ENCODE results near the gene BCORL1. TPM values are rescaled to one million over a fixed set of nuclear protein-coding genes. Genes with fewer than 3 reads are reported as not detected.

Gene BCORL1
- total RNA-seq, 1 donor from 2014 or later: 28.0 TPM

GRCh38 chrX:130095249-130096030 is 113.0 kb downstream of the BCORL1 start:
- TF ChIP-seq, protein P1, sequence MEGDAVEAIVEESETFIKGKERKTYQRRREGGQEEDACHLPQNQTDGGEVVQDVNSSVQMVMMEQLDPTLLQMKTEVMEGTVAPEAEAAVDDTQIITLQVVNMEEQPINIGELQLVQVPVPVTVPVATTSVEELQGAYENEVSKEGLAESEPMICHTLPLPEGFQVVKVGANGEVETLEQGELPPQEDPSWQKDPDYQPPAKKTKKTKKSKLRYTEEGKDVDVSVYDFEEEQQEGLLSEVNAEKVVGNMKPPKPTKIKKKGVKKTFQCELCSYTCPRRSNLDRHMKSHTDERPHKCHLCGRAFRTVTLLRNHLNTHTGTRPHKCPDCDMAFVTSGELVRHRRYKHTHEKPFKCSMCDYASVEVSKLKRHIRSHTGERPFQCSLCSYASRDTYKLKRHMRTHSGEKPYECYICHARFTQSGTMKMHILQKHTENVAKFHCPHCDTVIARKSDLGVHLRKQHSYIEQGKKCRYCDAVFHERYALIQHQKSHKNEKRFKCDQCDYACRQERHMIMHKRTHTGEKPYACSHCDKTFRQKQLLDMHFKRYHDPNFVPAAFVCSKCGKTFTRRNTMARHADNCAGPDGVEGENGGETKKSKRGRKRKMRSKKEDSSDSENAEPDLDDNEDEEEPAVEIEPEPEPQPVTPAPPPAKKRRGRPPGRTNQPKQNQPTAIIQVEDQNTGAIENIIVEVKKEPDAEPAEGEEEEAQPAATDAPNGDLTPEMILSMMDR (IDR thresholded peaks at IDR 0.05; ENCODE audit: unreplicated experiment): no peak
- DNase-seq (ENCODE audit: low spot score in 2 of 2, unreplicated experiment in 2 of 2): no peak
- Mint-ChIP-seq H3K27me3 (ENCODE audit: low read depth) (no peaks in the 10 kb centered on the region), H3K36me3 (no peaks in the 10 kb centered on the region), H3K4me3 (no peak overlapping the region), H3K9me3 (peaks cover 2% of the 10 kb centered on the region), H3K27ac (no peak overlapping the region), H3K4me1 (peaks cover 13% of the 10 kb centered on the region)

DNA sequence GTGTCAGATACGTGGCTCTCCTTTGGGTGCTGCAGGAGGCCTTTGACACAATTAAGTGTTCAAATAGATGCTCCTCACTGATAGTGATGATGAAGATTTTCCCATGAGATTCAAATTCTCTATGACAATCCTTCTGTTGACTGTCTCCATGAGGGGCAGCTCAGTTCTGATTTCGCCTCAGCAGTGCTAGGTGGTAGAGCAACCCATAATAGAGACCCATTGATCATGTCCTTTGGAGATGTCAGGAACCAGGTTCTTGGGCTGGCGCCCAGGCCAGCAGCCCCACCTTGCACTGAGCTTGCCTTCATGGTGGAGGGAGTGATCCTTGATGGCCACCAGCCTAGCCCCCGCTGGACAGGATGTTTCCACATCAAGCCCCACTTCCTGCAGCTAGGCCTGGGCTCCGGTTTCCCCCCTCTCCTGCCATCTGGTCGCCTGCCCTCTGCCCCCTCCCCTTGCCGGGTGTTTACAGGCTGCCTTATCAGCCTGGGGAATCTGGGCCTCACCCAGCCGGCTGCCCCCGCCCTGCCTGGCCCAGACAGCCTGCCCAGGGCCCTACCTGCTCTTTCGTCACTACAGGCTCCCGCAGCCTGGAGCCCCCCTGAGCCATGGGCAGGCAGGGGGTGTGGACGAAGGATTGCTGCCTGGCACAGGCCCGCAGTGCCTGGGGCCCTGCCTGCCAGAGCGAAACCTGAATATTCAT is 115.2 kb downstream of the BCORL1 start:
- Mint-ChIP-seq H3K36me3 (no peaks in the 10 kb centered on the region), H3K9me3 (peaks cover 7% of the 10 kb centered on the region), H3K27ac (peak overlapping the region; percentile 92), H3K4me3 (no peak overlapping the region), H3K4me1 (peaks cover 10% of the 10 kb centered on the region), H3K27me3 (ENCODE audit: low read depth) (no peaks in the 10 kb centered on the region)
- DNase-seq (ENCODE audit: low spot score in 2 of 2, unreplicated experiment in 2 of 2): peak in 1 of 2 experiments; percentile 40
- TF ChIP-seq, protein P1 (IDR thresholded peaks at IDR 0.05; ENCODE audit: unreplicated experiment): no peak

DNA sequence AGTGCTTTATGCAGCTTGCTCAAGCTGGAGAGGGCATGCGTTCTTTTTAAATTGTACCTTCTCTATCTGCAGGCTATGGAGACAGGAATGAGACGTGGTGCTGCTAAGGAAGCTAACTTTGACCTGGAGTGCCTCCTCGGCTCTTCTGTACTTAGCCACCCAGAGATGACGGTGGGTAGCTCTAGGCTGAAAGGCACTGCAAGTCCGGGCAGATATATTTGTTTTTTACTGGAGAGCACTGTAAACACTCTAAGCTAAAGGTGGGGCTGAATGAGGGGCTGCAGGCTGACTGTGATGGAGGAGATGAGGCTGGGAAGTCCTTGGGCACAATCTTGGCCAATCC is 115.7 kb downstream of the BCORL1 start:
- Mint-ChIP-seq H3K4me1 (peaks cover 10% of the 10 kb centered on the region), H3K9me3 (peaks cover 10% of the 10 kb centered on the region), H3K27ac (peak overlapping the region; percentile 92), H3K27me3 (ENCODE audit: low read depth) (no peaks in the 10 kb centered on the region), H3K36me3 (peaks cover under 1% of the 10 kb centered on the region), H3K4me3 (no peak overlapping the region)
- TF ChIP-seq, protein P1 (IDR thresholded peaks at IDR 0.05; ENCODE audit: unreplicated experiment): no peak
- DNase-seq (ENCODE audit: low spot score in 2 of 2, unreplicated experiment in 2 of 2): no peak

GRCh38 chrX:130100180-130100579 is 117.7 kb downstream of the BCORL1 start:
- Mint-ChIP-seq H3K27ac (no peak overlapping the region), H3K4me1 (peaks cover 11% of the 10 kb centered on the region), H3K4me3 (no peak overlapping the region), H3K36me3 (peaks cover 1% of the 10 kb centered on the region), H3K27me3 (ENCODE audit: low read depth) (no peaks in the 10 kb centered on the region), H3K9me3 (peaks cover 12% of the 10 kb centered on the region)
- no peak for DNase-seq (ENCODE audit: low spot score in 2 of 2, unreplicated experiment in 2 of 2)
- TF ChIP-seq, protein P1 (IDR thresholded peaks at IDR 0.05; ENCODE audit: unreplicated experiment): no peak

- H3K4me1 Mint-ChIP-seq: peaks cover 21% of the 10 kb centered on the region
Measured at GRCh38 chrX:130103605-130104004, 121.2 kb downstream of the BCORL1 start.

More at GRCh38 chrX:130103605-130104004, 121.2 kb downstream of the BCORL1 start:
- no peak overlapping the region for H3K4me3 Mint-ChIP-seq
- peaks cover 1% of the 10 kb centered on the region for H3K36me3 Mint-ChIP-seq
- TF ChIP-seq, protein P1 (IDR thresholded peaks at IDR 0.05; ENCODE audit: unreplicated experiment): no peak
- no peak overlapping the region for H3K27ac Mint-ChIP-seq
- H3K9me3 Mint-ChIP-seq: peaks cover 12% of the 10 kb centered on the region
- H3K27me3 Mint-ChIP-seq (ENCODE audit: low read depth): no peaks in the 10 kb centered on the region
- no peak for DNase-seq (ENCODE audit: low spot score in 2 of 2, unreplicated experiment in 2 of 2)
